ENCODE data around the gene MRPL51. TPM values are rescaled to one million over a fixed set of nuclear protein-coding genes. Genes with fewer than 3 reads are reported as not detected.
A peak's percentile ranks its signal among the peaks of the same experiment; 100 is the strongest.
"Not testable (repeated sequence)": the region's sequence is repeated elsewhere in the genome, so short reads cannot be mapped to it uniquely, and the experiment has no call there.

The MRPL51 gene
- total and polyA plus RNA-seq, 11 donors: 95.6 to 300 (median 223) TPM

DNA sequence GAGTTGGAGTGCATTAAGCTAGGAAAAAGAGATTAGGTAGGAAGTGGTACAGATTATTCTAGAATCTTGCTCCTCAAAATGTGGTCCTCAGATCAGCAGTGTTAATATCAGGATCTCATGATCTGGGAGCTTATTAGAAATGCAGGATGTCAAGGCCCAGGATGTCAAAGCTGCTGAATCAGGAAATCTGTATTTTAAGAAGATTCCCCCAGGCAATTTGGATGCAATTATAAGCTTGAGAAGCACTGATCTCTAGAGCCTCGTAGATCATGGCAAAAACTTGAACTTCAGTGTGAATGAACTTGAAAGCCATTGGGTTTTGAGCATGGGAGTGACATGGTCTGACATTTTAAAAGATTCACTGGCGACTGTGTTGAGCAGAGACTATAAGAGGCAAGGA is 7.4 kb upstream of the MRPL51 start:
- DNase-seq (no peak), ATAC-seq (no peak)
- Histone ChIP-seq H3K36me3 (peaks cover 2 to 84% (median 38%) of the 10 kb centered on the region in 9 donors), H3K27ac (no peak overlapping the region), H3K27me3 (no peaks in the 10 kb centered on the region), H3K9me3 (no peaks in the 10 kb centered on the region), H3K4me1 (peaks cover 0 to 5% (median 0%) of the 10 kb centered on the region in 12 donors), H3K4me3 (no peak overlapping the region)
- WGBS, 4 donors: 80 to 96% (median 93%) methylated on average over 2 of the region's 2 CpGs
- intact Hi-C loops (cut with DNase I): no loop called here
- TF ChIP-seq POLR2A (IDR thresholded peaks at IDR 0.05): no peak
- TF ChIP-seq, protein P1, sequence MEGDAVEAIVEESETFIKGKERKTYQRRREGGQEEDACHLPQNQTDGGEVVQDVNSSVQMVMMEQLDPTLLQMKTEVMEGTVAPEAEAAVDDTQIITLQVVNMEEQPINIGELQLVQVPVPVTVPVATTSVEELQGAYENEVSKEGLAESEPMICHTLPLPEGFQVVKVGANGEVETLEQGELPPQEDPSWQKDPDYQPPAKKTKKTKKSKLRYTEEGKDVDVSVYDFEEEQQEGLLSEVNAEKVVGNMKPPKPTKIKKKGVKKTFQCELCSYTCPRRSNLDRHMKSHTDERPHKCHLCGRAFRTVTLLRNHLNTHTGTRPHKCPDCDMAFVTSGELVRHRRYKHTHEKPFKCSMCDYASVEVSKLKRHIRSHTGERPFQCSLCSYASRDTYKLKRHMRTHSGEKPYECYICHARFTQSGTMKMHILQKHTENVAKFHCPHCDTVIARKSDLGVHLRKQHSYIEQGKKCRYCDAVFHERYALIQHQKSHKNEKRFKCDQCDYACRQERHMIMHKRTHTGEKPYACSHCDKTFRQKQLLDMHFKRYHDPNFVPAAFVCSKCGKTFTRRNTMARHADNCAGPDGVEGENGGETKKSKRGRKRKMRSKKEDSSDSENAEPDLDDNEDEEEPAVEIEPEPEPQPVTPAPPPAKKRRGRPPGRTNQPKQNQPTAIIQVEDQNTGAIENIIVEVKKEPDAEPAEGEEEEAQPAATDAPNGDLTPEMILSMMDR (IDR thresholded peaks at IDR 0.05): no peak

- H3K4me3 ChIP-seq; ATAC-seq; H3K9me3 ChIP-seq; H3K27ac ChIP-seq; intact Hi-C loops (cut with DNase I); DNase-seq; H3K27me3 ChIP-seq: not testable (repeated sequence)
- Histone ChIP-seq H3K36me3 (peaks cover 2 to 65% (median 35%) of the 10 kb centered on the region in 9 donors), H3K4me1 (peaks cover 0 to 23% (median 15%) of the 10 kb centered on the region in 12 donors)
- WGBS, 4 donors: 76 to 93% (median 78%) methylated on average over 3 of the region's 3 CpGs
These were observed 4.2 kb upstream of the MRPL51 start for GRCh38 chr12:6497291-6497690.

DNA sequence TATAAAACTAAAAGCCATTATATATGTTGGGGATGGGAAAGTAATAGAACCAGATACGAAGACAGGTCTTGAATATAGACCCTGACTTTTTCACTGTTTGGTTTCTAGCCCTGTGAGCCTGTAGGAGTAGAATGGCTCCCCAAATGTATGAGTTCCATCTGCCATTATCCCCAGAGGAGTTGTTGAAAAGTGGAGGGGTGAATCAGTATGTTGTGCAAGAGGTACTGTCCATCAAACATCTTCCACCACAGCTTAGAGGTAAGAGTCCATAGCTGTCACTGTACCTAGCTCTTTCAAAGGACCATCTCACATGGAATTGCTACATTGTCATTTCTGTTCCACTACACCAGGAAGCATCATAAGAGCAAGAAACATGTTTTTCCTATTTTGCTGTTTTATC is 1.9 kb upstream of the MRPL51 start:
- TF ChIP-seq, protein P1 (IDR thresholded peaks at IDR 0.05): no peak
- no peak for TF ChIP-seq POLR2A (IDR thresholded peaks at IDR 0.05)
- H3K4me3 ChIP-seq: peak overlapping the region in 8 of 12 donors; percentile 61 to 94 (median 91)
- peaks cover 0 to 30% (median 20%) of the 10 kb centered on the region in 12 donors for H3K4me1 ChIP-seq
- no peak for ATAC-seq
- 69 to 92% (median 75%) methylated on average over 1 of the region's 1 CpG for WGBS, 4 donors
- H3K36me3 ChIP-seq: peaks cover 2 to 64% (median 46%) of the 10 kb centered on the region in 9 donors
- intact Hi-C loops (cut with DNase I): loop anchor here in 5 of 10 donors (5.0 kb wide), 1 partner anchor 37 kb away; the partner anchor contains the start of gene GAPDH (in 5 of the 5)
- no peak for DNase-seq
- H3K9me3 ChIP-seq: no peaks in the 10 kb centered on the region
- H3K27me3 ChIP-seq: no peaks in the 10 kb centered on the region
- H3K27ac ChIP-seq: peak overlapping the region in 1 of 12 donors; percentile 99

- intact Hi-C loops (cut with DNase I): loop anchor here in 5 of 10 donors (5.0 kb wide), 1 partner anchor 38 kb away; the partner anchor contains the start of gene GAPDH (in 5 of the 5)
- H3K9me3 ChIP-seq: no peaks in the 10 kb centered on the region
- peaks cover 0 to 30% (median 20%) of the 10 kb centered on the region in 12 donors for H3K4me1 ChIP-seq
- TF ChIP-seq, protein P1 (IDR thresholded peaks at IDR 0.05): no peak
- no peak for TF ChIP-seq POLR2A (IDR thresholded peaks at IDR 0.05)
- peak overlapping the region in 9 of 12 donors; percentile 91 to 99 (median 97) for H3K27ac ChIP-seq
- H3K4me3 ChIP-seq: peak overlapping the region; percentile 28 to 94 (median 82)
- ATAC-seq: no peak
- DNase-seq: no peak
- peaks cover 1 to 58% (median 43%) of the 10 kb centered on the region in 9 donors for H3K36me3 ChIP-seq
- 1 to 3% (median 2%) methylated on average over 14 of the region's 14 CpGs for WGBS, 4 donors
- no peaks in the 10 kb centered on the region for H3K27me3 ChIP-seq
These were observed 1.2 kb upstream of the MRPL51 start for GRCh38 chr12:6494258-6494743.

Measured in heart left ventricle (tissue), 16 donors.